Lower leg skin (tissue), 3 donors: ENCODE measurements around the gene UBASH3B.

Source experiments
- CTCF ChIP-seq, 3 donors: fragments of 450-650 bp; IDR thresholded peaks; one replicate each; pipeline ENCODE4 v1.5.1; 2016; ENCODE audit warnings: antibody characterized with exemption in 3 of 3, mild to moderate bottlenecking in 3 of 3, moderate library complexity in 2 of 3
- POLR2A ChIP-seq, 2 donors: fragments of 450-650 bp; IDR thresholded peaks; one replicate each; pipeline ENCODE4 v1.6.1; 2016 to 2017; ENCODE audit warnings: antibody characterized with exemption in 2 of 2, mild to moderate bottlenecking in 1 of 2, moderate library complexity in 1 of 2

GRCh38 chr11:122647736-122648275 is 7.7 kb upstream of the UBASH3B start:
- TF ChIP-seq CTCF (IDR thresholded peaks at IDR 0.05) (no peak), POLR2A (IDR thresholded peaks at IDR 0.05) (no peak)
